Measurements from ENCODE around the gene ZNF253. TPM values are rescaled to one million over a fixed set of nuclear protein-coding genes. Genes with fewer than 3 reads are reported as not detected.

Gene ZNF253
- total and polyA plus RNA-seq, 10 of the 15 experiments (the other 5 are each of a cell fraction or from before 2014, with no cell fraction given), result 2.6 to 8.9 (median 5.2) TPM

DNA sequence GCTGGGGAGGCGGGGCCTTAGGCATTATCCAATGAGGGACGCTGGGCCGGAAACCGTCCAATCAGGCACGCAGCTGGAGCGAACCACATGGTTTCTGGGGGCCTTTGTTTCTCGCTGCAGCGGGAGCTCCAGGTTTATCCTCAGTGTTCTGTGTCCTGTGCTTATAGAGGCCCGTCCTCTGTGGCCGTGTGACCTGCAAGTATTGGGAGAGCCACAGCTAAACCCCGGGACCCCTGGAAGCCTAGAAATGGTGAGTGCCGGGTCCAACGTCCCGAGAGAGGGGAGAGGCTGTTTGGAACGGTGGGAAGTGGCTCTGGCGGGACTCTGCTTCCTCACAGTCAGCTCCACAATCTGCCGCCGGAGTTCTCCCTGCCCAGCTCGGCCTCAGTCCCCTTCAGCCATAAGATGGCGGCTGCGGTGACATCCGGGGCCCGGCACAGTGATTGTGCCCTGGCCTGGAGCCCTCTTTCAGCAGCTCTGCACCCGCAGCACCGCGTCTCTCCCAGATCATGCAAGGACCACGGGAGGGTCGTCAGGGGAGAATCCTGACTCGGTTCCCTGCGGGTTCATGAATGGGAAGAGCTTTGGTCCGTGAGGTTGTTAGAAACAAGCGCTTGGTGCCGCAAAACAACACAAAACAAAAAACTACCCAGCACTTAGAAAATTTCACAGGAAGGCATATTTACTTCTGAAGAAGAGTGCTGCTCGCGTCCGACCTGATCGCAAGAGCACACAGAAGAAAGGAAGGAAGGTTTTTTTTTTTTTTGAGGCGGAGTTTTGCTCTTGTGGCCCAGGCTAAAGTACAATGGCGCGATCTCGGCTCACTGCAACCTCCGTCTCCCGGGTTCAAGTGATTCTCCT is at the start of gene ZNF253 (continued):
- TF ChIP-seq, protein P1, sequence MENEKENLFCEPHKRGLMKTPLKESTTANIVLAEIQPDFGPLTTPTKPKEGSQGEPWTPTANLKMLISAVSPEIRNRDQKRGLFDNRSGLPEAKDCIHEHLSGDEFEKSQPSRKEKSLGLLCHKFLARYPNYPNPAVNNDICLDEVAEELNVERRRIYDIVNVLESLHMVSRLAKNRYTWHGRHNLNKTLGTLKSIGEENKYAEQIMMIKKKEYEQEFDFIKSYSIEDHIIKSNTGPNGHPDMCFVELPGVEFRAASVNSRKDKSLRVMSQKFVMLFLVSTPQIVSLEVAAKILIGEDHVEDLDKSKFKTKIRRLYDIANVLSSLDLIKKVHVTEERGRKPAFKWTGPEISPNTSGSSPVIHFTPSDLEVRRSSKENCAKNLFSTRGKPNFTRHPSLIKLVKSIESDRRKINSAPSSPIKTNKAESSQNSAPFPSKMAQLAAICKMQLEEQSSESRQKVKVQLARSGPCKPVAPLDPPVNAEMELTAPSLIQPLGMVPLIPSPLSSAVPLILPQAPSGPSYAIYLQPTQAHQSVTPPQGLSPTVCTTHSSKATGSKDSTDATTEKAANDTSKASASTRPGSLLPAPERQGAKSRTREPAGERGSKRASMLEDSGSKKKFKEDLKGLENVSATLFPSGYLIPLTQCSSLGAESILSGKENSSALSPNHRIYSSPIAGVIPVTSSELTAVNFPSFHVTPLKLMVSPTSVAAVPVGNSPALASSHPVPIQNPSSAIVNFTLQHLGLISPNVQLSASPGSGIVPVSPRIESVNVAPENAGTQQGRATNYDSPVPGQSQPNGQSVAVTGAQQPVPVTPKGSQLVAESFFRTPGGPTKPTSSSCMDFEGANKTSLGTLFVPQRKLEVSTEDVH (IDR thresholded peaks at IDR 0.05; ENCODE audit: low read depth, partially characterized antibody), result no peak
- peak; percentile 68 for TF ChIP-seq PML (IDR thresholded peaks at IDR 0.05; ENCODE audit: low read length)
- TF ChIP-seq SP1 (IDR thresholded peaks at IDR 0.05; ENCODE audit: low read depth, low read length), result peak; percentile 93
- no peak for TF ChIP-seq NR2F1 (conservative IDR thresholded peaks at IDR 0.05)
- TF ChIP-seq ETV6 (conservative IDR thresholded peaks at IDR 0.05 in 1 of 2, IDR thresholded peaks at IDR 0.05 in 1 of 2; ENCODE audit: borderline replicate concordance in 1 of 2, low read depth in 1 of 2), result no peak
- 0 out of 2 replicates have a peak, but pooled peaks have one; percentile 31 for TF ChIP-seq GATAD2B (conservative IDR thresholded peaks at IDR 0.05; ENCODE audit: low read depth)
- TF ChIP-seq SIX5 (IDR thresholded peaks at IDR 0.05; ENCODE audit: low read depth, low read length, severe bottlenecking), result no peak
- TF ChIP-seq FOXM1 (IDR thresholded peaks at IDR 0.05; ENCODE audit: low read depth, low read length), result no peak
- TF ChIP-seq, protein P2, sequence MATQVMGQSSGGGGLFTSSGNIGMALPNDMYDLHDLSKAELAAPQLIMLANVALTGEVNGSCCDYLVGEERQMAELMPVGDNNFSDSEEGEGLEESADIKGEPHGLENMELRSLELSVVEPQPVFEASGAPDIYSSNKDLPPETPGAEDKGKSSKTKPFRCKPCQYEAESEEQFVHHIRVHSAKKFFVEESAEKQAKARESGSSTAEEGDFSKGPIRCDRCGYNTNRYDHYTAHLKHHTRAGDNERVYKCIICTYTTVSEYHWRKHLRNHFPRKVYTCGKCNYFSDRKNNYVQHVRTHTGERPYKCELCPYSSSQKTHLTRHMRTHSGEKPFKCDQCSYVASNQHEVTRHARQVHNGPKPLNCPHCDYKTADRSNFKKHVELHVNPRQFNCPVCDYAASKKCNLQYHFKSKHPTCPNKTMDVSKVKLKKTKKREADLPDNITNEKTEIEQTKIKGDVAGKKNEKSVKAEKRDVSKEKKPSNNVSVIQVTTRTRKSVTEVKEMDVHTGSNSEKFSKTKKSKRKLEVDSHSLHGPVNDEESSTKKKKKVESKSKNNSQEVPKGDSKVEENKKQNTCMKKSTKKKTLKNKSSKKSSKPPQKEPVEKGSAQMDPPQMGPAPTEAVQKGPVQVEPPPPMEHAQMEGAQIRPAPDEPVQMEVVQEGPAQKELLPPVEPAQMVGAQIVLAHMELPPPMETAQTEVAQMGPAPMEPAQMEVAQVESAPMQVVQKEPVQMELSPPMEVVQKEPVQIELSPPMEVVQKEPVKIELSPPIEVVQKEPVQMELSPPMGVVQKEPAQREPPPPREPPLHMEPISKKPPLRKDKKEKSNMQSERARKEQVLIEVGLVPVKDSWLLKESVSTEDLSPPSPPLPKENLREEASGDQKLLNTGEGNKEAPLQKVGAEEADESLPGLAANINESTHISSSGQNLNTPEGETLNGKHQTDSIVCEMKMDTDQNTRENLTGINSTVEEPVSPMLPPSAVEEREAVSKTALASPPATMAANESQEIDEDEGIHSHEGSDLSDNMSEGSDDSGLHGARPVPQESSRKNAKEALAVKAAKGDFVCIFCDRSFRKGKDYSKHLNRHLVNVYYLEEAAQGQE (IDR thresholded peaks at IDR 0.05; ENCODE audit: low read depth, low read length), result no peak
- no peak for TF ChIP-seq CHD4 (IDR thresholded peaks at IDR 0.05)
- no peak for TF ChIP-seq ZBED1 (IDR thresholded peaks at IDR 0.05; ENCODE audit: borderline replicate concordance)
- no peak for TF ChIP-seq WRNIP1 (IDR thresholded peaks at IDR 0.05; ENCODE audit: borderline replicate concordance, low read depth, low read length)
- TF ChIP-seq, protein P3, sequence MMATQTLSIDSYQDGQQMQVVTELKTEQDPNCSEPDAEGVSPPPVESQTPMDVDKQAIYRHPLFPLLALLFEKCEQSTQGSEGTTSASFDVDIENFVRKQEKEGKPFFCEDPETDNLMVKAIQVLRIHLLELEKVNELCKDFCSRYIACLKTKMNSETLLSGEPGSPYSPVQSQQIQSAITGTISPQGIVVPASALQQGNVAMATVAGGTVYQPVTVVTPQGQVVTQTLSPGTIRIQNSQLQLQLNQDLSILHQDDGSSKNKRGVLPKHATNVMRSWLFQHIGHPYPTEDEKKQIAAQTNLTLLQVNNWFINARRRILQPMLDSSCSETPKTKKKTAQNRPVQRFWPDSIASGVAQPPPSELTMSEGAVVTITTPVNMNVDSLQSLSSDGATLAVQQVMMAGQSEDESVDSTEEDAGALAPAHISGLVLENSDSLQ (IDR thresholded peaks at IDR 0.05), result no peak
- peak; percentile 99 for TF ChIP-seq NFYB (IDR thresholded peaks at IDR 0.05; ENCODE audit: insufficient read depth, low read depth, low read length)
- TF ChIP-seq, protein P4, sequence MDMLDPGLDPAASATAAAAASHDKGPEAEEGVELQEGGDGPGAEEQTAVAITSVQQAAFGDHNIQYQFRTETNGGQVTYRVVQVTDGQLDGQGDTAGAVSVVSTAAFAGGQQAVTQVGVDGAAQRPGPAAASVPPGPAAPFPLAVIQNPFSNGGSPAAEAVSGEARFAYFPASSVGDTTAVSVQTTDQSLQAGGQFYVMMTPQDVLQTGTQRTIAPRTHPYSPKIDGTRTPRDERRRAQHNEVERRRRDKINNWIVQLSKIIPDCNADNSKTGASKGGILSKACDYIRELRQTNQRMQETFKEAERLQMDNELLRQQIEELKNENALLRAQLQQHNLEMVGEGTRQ (IDR thresholded peaks at IDR 0.05; ENCODE audit: borderline replicate concordance, low read depth, low read length), result no peak
- TF ChIP-seq HDGF (IDR thresholded peaks at IDR 0.05), result 0 out of 2 replicates have a peak, but pooled peaks have one; percentile 27
- no peak for TF ChIP-seq EP300 (IDR thresholded peaks at IDR 0.05; ENCODE audit: borderline replicate concordance in 1 of 2, control insufficient read depth in 1 of 2, low read depth in 2 of 2, low read length in 2 of 2)
- no peak for TF ChIP-seq NRF1 (conservative IDR thresholded peaks at IDR 0.05; ENCODE audit: low read depth, low read length)
- TF ChIP-seq TARDBP (IDR thresholded peaks at IDR 0.05; ENCODE audit: borderline replicate concordance), result peak; percentile 60; the same call in 1 of the 2 replicates
